Measurements from ENCODE around the gene PRDX1.

Gene PRDX1

DNA sequence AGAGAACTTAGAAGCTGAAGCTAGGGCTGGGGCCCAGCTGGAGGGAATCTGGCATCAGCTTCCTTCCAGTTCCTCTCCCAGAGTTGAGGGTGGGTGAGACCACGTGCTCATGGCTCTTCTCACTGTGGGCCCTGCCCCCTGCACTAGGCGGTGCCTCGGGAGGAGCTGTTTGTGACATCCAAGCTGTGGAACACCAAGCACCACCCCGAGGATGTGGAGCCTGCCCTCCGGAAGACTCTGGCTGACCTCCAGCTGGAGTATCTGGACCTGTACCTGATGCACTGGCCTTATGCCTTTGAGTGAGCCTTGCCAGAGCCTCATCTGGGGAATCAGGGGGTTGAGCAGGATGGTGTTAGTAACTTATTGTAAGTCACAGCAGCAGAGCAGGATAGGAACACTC lies 45.0 kb upstream of the PRDX1 start:
- H3K4me1 ChIP-seq (ENCODE audit: low read length) = no peaks in the 10 kb centered on the region
- H3K27ac ChIP-seq (ENCODE audit: low read length) = no peak overlapping the region
- no peaks in the 10 kb centered on the region; the same call in 1 of the 2 replicates for H3K36me3 ChIP-seq (replicated peaks; ENCODE audit: insufficient read depth, low read length)
- H3K9ac ChIP-seq (ENCODE audit: low read length) = no peak overlapping the region
- H3F3A ChIP-seq (ENCODE audit: insufficient read depth, low read length) = peaks cover 9% of the 10 kb centered on the region
- H3K9me3 ChIP-seq (replicated peaks; ENCODE audit: insufficient read depth, low read length) = no peaks in the 10 kb centered on the region
- H3K4me3 ChIP-seq (ENCODE audit: low read length) = no peak overlapping the region
- no peak for TF ChIP-seq EZH2phosphoT487 (IDR thresholded peaks at IDR 0.05; ENCODE audit: low read length)
- no peak for TF ChIP-seq EZH2 (optimal IDR thresholded peaks at IDR 0.05; ENCODE audit: low read depth, low read length)
- TF ChIP-seq, protein P1, sequence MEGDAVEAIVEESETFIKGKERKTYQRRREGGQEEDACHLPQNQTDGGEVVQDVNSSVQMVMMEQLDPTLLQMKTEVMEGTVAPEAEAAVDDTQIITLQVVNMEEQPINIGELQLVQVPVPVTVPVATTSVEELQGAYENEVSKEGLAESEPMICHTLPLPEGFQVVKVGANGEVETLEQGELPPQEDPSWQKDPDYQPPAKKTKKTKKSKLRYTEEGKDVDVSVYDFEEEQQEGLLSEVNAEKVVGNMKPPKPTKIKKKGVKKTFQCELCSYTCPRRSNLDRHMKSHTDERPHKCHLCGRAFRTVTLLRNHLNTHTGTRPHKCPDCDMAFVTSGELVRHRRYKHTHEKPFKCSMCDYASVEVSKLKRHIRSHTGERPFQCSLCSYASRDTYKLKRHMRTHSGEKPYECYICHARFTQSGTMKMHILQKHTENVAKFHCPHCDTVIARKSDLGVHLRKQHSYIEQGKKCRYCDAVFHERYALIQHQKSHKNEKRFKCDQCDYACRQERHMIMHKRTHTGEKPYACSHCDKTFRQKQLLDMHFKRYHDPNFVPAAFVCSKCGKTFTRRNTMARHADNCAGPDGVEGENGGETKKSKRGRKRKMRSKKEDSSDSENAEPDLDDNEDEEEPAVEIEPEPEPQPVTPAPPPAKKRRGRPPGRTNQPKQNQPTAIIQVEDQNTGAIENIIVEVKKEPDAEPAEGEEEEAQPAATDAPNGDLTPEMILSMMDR (IDR thresholded peaks at IDR 0.05; ENCODE audit: low read length) = no peak
- H4K20me1 ChIP-seq (ENCODE audit: insufficient read depth, low read length) = no peaks in the 10 kb centered on the region
- no peaks in the 10 kb centered on the region for H3K9me2 ChIP-seq (replicated peaks; ENCODE audit: insufficient read depth, low read length)
- peaks cover 18% of the 10 kb centered on the region for H3K79me2 ChIP-seq (ENCODE audit: low read length)
- no peak overlapping the region for H3K4me2 ChIP-seq (ENCODE audit: low read depth, low read length)
- no peak for DNase-seq
- H3K27me3 ChIP-seq (replicated peaks; ENCODE audit: insufficient read depth, low read length) = no peaks in the 10 kb centered on the region
- no peak overlapping the region for H2AFZ ChIP-seq (ENCODE audit: low read length)

DNA sequence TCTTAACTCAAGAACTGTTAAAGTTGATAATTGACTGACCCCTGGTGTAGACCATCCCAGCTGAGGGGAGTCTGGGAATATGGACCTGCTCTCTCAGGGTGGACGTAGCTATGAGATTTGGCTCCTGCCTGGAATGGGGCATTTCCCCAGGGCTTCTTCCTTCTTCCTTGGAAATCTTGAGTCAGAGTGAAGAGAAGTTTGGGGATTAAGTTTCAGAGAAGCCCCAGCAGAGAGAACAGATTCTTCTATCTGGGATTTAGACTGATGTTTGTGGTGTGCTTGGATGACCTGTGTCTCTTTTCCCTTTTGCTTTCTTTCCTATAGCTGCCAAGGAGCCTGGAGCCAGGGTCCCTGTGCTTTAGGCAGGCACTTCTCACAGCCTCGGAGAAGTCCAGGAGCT lies 42.2 kb upstream of the PRDX1 start:
- TF ChIP-seq EZH2phosphoT487 (IDR thresholded peaks at IDR 0.05; ENCODE audit: low read length) (no peak), EZH2 (optimal IDR thresholded peaks at IDR 0.05; ENCODE audit: low read depth, low read length) (no peak)
- TF ChIP-seq, protein P1 (IDR thresholded peaks at IDR 0.05; ENCODE audit: low read length) = no peak
- H3K79me2 ChIP-seq (ENCODE audit: low read length) = peaks cover 44% of the 10 kb centered on the region
- no peaks in the 10 kb centered on the region; the same call in 1 of the 2 replicates for H3K36me3 ChIP-seq (replicated peaks; ENCODE audit: insufficient read depth, low read length)
- H4K20me1 ChIP-seq (ENCODE audit: insufficient read depth, low read length) = no peaks in the 10 kb centered on the region
- H3F3A ChIP-seq (ENCODE audit: insufficient read depth, low read length) = peaks cover 6% of the 10 kb centered on the region
- H2AFZ ChIP-seq (ENCODE audit: low read length) = no peak overlapping the region
- no peak overlapping the region for H3K9ac ChIP-seq (ENCODE audit: low read length)
- no peaks in the 10 kb centered on the region for H3K27me3 ChIP-seq (replicated peaks; ENCODE audit: insufficient read depth, low read length)
- no peaks in the 10 kb centered on the region for H3K9me2 ChIP-seq (replicated peaks; ENCODE audit: insufficient read depth, low read length)
- H3K4me2 ChIP-seq (ENCODE audit: low read depth, low read length) = no peak overlapping the region
- no peaks in the 10 kb centered on the region for H3K4me1 ChIP-seq (ENCODE audit: low read length)
- no peak overlapping the region for H3K27ac ChIP-seq (ENCODE audit: low read length)
- no peak overlapping the region for H3K4me3 ChIP-seq (ENCODE audit: low read length)
- no peaks in the 10 kb centered on the region for H3K9me3 ChIP-seq (replicated peaks; ENCODE audit: insufficient read depth, low read length)
- DNase-seq = no peak

DNA sequence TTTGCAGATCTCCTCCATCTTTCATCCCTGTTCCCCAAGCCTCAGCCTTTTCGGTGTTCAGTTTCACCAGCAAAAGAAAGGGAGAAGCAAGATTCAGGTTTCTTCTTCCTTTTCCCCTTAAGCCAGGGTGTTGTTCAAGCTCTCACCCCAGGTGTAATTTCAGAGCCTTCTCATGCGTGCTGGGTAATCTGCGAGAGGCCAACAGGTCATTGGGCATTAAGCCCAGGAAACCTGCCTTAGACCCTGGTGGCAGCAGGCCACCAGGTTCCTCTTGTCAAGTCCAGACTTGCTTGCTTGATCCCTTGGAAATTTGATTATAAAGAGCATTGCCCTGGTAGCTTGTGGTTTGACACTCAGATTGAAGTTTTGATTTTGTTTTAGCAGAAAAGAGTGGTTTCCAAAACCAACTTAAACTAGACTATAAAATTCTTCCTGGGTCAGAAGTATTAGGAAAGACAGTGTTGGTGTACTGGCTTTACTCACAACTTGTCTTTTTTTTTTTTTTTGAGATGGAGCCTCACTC lies 35.8 kb upstream of the PRDX1 start:
- TF ChIP-seq EZH2phosphoT487 (IDR thresholded peaks at IDR 0.05; ENCODE audit: low read length) = no peak
- no peak for TF ChIP-seq EZH2 (optimal IDR thresholded peaks at IDR 0.05; ENCODE audit: low read depth, low read length)
- TF ChIP-seq, protein P1 (IDR thresholded peaks at IDR 0.05; ENCODE audit: low read length) = no peak
- no peaks in the 10 kb centered on the region; the same call in 1 of the 2 replicates for H4K20me1 ChIP-seq (ENCODE audit: insufficient read depth, low read length)
- peaks cover 2% of the 10 kb centered on the region for H3K4me1 ChIP-seq (ENCODE audit: low read length)
- peaks cover 83% of the 10 kb centered on the region for H3K79me2 ChIP-seq (ENCODE audit: low read length)
- H3K36me3 ChIP-seq (replicated peaks; ENCODE audit: insufficient read depth, low read length) = no peaks in the 10 kb centered on the region; the same call in 1 of the 2 replicates
- no peak overlapping the region for H3K27ac ChIP-seq (ENCODE audit: low read length)
- no peak overlapping the region for H3K9ac ChIP-seq (ENCODE audit: low read length)
- no peak overlapping the region for H3K4me3 ChIP-seq (ENCODE audit: low read length)
- no peak overlapping the region for H2AFZ ChIP-seq (ENCODE audit: low read length)
- H3K27me3 ChIP-seq (replicated peaks; ENCODE audit: insufficient read depth, low read length) = no peaks in the 10 kb centered on the region
- no peaks in the 10 kb centered on the region for H3K9me3 ChIP-seq (replicated peaks; ENCODE audit: insufficient read depth, low read length)
- H3K9me2 ChIP-seq (replicated peaks; ENCODE audit: insufficient read depth, low read length) = no peaks in the 10 kb centered on the region
- no peak overlapping the region for H3K4me2 ChIP-seq (ENCODE audit: low read depth, low read length)
- H3F3A ChIP-seq (ENCODE audit: insufficient read depth, low read length) = peaks cover 4% of the 10 kb centered on the region; the same call in 1 of the 2 replicates
- DNase-seq = no peak
